Caco-2 (cell line): Measurements from ENCODE around the gene RRAS2. TPM values are rescaled to one million over a fixed set of nuclear protein-coding genes. Genes with fewer than 3 reads are reported as not detected.

Source experiments
- BruUV-seq: library from RNA; stranded (reverse); fragments of 400-500 nt; replicated peaks from 2 replicates; lab custom pipeline; 2021; lab: Mats Ljungman, UMichigan
- CTCF ChIA-PET: fragments of 300-600 bp; sonication (Branson Sonifier 250); formaldehyde crosslinking; loops from one replicate; lab custom pipeline; 2022; ENCODE audit warnings: antibody characterized with exemption; lab: Charles Lee
- POLR2A ChIA-PET: fragments of 300-600 bp; sonication (Branson Sonifier 250); formaldehyde crosslinking; loops from one replicate; lab custom pipeline; 2022; ENCODE audit warnings: antibody characterized with exemption; lab: Charles Lee
- DNase-seq, 2 experiments: peaks; one replicate each; pipeline versions ENCODE4 v3.0.0 to v3.0.0-alpha.2; 2020 to 2022
- H3K27me3 ChIP-seq: replicated peaks from 2 replicates; pipeline ENCODE4 v1.6.0; 2011; ENCODE audit warnings: low read length; ENCODE audit not compliant: control insufficient read depth, insufficient read depth
- H3K36me3 ChIP-seq: 2 replicates; pipeline ENCODE4 v1.5.1; 2011; ENCODE audit warnings: low read length; ENCODE audit not compliant: control insufficient read depth, insufficient read depth
- H3K4me1 ChIP-seq: fragments of 250-450 bp; sonication (Bioruptor Pico); 2 replicates; pipeline ENCODE4 v1.5.1; 2020; ENCODE audit warnings: mild to moderate bottlenecking
- H3K4me3 ChIP-seq: 2 replicates; pipeline ENCODE4 v1.5.1; 2011; ENCODE audit warnings: low read depth, mild to moderate bottlenecking, control low read depth, low read length
- H3K9me3 ChIP-seq: fragments of 250-450 bp; sonication (Bioruptor Pico); 2 replicates; pipeline ENCODE4 v1.5.1; 2020; ENCODE audit warnings: mild to moderate bottlenecking, moderate library complexity
- H3K27ac Mint-ChIP-seq: one replicate; pipeline ENCODE4 v1.8.0; 2022; ENCODE audit warnings: mixed read lengths; ENCODE audit not compliant: unreplicated experiment
- H3K27me3 Mint-ChIP-seq: one replicate; pipeline ENCODE4 v1.8.0; 2022; ENCODE audit warnings: mixed read lengths; ENCODE audit not compliant: insufficient read depth, unreplicated experiment
- H3K36me3 Mint-ChIP-seq: one replicate; pipeline ENCODE4 v1.8.0; 2022; ENCODE audit warnings: mild to moderate bottlenecking, mixed read lengths; ENCODE audit not compliant: insufficient read depth, unreplicated experiment
- H3K4me1 Mint-ChIP-seq: one replicate; pipeline ENCODE4 v1.8.0; 2022; ENCODE audit warnings: low read depth, mixed read lengths; ENCODE audit not compliant: unreplicated experiment
- H3K4me3 Mint-ChIP-seq: one replicate; pipeline ENCODE4 v1.8.0; 2022; ENCODE audit warnings: mild to moderate bottlenecking, moderate library complexity, mixed read lengths; ENCODE audit not compliant: unreplicated experiment
- H3K9me3 Mint-ChIP-seq: one replicate; pipeline ENCODE4 v1.8.0; 2022; ENCODE audit warnings: mixed read lengths; ENCODE audit not compliant: unreplicated experiment
- intact Hi-C: fragments of 100-400 bp; cut with micrococcal nuclease; formaldehyde crosslinking; loops from one replicate; pipeline ENCODE4 v1.10.0; 2022; ENCODE audit not compliant: unreplicated experiment
- total RNA-seq: library from RNA; stranded (reverse); gene quantifications from 2 replicates; pipeline ENCODE4 v1.2.3, GENCODE V29; 2022
- TF ChIP-seq, protein P1 (sequence below), 2 experiments: fragments of 200-600 bp in 1 of 2; IDR thresholded peaks; 1 replicate in 1 of 2; 2 replicates in 1 of 2; pipeline versions ENCODE4 v1.5.1 to v1.8.0; 2011 to 2022; ENCODE audit warnings: antibody characterized with exemption in 1 of 2, control low read depth in 1 of 2, inconsistent platforms in 1 of 2, low read depth in 1 of 2, low read length in 1 of 2, mild to moderate bottlenecking in 1 of 2, moderate library complexity in 1 of 2; ENCODE audit not compliant: insufficient read depth in 1 of 2, severe bottlenecking in 1 of 2, unreplicated experiment in 1 of 2

The RRAS2 gene
- total RNA-seq, 1 experiment from 2014 or later: 94.7 TPM

DNA sequence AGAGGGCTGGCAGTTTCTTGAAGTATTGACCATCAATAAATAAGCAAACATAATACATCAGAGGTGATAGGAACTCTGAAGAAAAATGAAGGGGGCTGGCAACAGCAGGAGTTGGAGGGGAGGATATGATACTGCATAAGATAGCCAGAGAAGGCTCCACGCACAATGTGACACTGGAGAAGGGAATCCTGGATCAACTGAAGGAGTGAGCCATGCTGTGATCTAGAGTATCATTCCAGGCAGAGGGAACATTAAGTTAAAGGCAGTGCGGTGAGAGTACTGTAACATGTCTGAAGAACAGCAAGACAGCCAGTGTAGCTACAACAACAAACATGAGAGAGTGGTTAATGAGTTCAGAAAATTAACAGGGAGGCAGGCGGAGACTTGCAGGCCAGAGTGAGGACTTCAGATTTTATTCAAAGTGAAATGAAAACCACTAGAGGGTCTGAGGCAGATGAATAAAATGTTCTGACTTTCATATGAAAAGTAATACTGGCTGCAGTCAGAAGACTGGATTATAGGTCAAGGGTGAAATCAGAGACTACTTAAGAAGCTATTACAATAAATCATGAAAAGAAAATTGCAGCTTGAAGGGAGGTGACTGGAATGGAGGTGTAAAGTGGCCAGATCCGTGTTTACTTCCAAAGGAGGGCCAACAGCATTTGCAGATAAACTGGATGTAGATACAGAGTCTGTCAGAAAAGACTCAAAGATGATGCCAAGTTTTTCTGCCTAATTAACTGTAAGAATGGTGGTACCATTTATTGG is 49.4 kb downstream of the RRAS2 start:
- ChIA-PET CTCF (interaction anchor here (1.6 kb wide), 1 partner anchor 109 kb away, joined by 9 read pairs; no protein-coding TSS in a partner anchor), POLR2A (no interaction called here)
- Histone ChIP-seq H3K36me3 (no peaks in the 10 kb centered on the region), H3K4me3 (no peak overlapping the region), H3K27me3 (no peaks in the 10 kb centered on the region), H3K4me1 (peaks cover 36% of the 10 kb centered on the region), H3K9me3 (no peaks in the 10 kb centered on the region)
- TF ChIP-seq, protein P1, sequence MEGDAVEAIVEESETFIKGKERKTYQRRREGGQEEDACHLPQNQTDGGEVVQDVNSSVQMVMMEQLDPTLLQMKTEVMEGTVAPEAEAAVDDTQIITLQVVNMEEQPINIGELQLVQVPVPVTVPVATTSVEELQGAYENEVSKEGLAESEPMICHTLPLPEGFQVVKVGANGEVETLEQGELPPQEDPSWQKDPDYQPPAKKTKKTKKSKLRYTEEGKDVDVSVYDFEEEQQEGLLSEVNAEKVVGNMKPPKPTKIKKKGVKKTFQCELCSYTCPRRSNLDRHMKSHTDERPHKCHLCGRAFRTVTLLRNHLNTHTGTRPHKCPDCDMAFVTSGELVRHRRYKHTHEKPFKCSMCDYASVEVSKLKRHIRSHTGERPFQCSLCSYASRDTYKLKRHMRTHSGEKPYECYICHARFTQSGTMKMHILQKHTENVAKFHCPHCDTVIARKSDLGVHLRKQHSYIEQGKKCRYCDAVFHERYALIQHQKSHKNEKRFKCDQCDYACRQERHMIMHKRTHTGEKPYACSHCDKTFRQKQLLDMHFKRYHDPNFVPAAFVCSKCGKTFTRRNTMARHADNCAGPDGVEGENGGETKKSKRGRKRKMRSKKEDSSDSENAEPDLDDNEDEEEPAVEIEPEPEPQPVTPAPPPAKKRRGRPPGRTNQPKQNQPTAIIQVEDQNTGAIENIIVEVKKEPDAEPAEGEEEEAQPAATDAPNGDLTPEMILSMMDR (IDR thresholded peaks at IDR 0.05; ENCODE audit: insufficient read depth in 1 of 2, low read depth in 1 of 2, low read length in 1 of 2, severe bottlenecking in 1 of 2, unreplicated experiment in 1 of 2): no peak
- Mint-ChIP-seq H3K4me1 (peaks cover 6% of the 10 kb centered on the region), H3K27ac (no peak overlapping the region), H3K9me3 (no peaks in the 10 kb centered on the region), H3K36me3 (no peaks in the 10 kb centered on the region), H3K4me3 (no peak overlapping the region), H3K27me3 (no peaks in the 10 kb centered on the region)
- no peak for DNase-seq
- no TSS peak for BruUV-seq
- intact Hi-C loops: loop anchor here (5.0 kb wide), 1 partner anchor 63 kb away; no protein-coding TSS in a partner anchor

DNA sequence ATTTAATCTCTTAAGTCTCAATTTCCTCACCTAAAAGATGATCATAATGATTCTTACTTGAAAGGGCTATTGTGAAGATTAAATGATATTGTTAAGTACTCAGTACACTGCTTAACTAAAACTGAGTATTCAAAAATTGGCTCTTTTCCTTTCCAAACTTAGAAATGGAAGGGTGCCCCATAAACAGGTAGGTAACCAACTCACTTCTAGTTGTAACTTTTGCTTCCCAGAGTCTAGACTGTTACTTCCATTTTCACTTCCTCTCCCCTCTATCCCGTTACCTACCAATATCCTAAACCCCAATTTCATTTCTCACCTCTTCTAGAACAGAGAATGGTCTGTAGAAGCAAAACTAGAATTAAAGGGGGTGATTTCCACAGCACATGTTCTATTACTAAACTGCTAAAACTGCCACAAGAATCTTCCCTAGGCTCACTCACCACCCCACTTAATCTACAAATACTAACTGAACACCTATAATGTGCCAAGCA is 50.0 kb downstream of the RRAS2 start:
- DNase-seq: no peak
- peaks cover 2% of the 10 kb centered on the region for H3K36me3 Mint-ChIP-seq
- ChIA-PET POLR2A (interaction anchor here (1.1 kb wide), 1 partner anchor 49 kb away, joined by 7 read pairs; no protein-coding TSS in a partner anchor), CTCF (interaction anchor here (0.8 to 1.6 kb wide), 6 partner anchors 10 to 110 kb away, joined by 3 to 9 read pairs (median 4); no protein-coding TSS in a partner anchor)
- H3K27ac Mint-ChIP-seq: no peak overlapping the region
- Histone ChIP-seq H3K4me1 (peaks cover 36% of the 10 kb centered on the region), H3K9me3 (no peaks in the 10 kb centered on the region), H3K27me3 (no peaks in the 10 kb centered on the region), H3K36me3 (no peaks in the 10 kb centered on the region), H3K4me3 (no peak overlapping the region)
- H3K4me1 Mint-ChIP-seq: peaks cover 6% of the 10 kb centered on the region
- intact Hi-C loops: loop anchor here (1.0 to 5.0 kb wide), 2 partner anchors 49 to 63 kb away; no protein-coding TSS in a partner anchor
- TF ChIP-seq, protein P1 (IDR thresholded peaks at IDR 0.05; ENCODE audit: insufficient read depth in 1 of 2, low read depth in 1 of 2, low read length in 1 of 2, severe bottlenecking in 1 of 2, unreplicated experiment in 1 of 2): no peak
- no peaks in the 10 kb centered on the region for H3K9me3 Mint-ChIP-seq
- no TSS peak for BruUV-seq
- H3K4me3 Mint-ChIP-seq: no peak overlapping the region
- H3K27me3 Mint-ChIP-seq: no peaks in the 10 kb centered on the region

DNA sequence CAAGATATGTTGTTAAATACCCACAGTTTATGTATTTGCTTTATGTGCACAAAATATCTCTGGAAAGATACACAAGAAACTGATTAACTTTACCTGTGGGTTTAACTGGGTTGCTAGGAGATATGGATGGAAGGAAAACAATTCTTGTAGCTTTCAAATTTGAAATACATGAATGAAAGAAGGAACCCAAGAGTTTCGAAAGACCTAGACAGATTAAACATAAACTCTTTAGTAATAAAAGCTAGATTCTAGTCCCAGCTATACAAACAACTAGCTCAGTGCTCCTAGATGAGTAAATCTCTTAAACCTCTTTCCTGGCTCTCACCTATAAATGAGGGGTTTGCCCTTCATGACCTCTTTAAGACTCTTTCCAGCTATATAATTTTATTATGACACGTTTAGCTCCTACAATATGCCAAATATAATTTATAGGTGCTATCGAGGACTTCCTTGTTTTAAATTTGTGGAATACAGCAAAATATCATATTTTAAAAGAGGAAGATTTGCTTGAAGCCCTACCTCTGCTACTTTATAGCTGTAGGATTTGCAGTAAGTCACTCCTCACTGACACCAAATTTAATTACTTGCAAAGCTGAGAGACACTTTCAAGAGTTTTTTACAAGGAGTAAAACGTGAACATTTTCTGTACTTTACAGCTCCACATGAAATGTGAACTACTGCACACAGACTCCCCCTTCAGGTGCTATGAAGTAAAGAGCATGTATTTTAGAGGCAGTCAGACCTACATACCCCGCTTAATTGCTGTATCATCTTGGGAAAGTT is 50.7 kb downstream of the RRAS2 start:
- Mint-ChIP-seq H3K27me3 (no peaks in the 10 kb centered on the region), H3K4me3 (no peak overlapping the region), H3K4me1 (peaks cover 2% of the 10 kb centered on the region), H3K36me3 (peaks cover 6% of the 10 kb centered on the region), H3K27ac (no peak overlapping the region), H3K9me3 (no peaks in the 10 kb centered on the region)
- Histone ChIP-seq H3K9me3 (no peaks in the 10 kb centered on the region), H3K27me3 (no peaks in the 10 kb centered on the region), H3K4me1 (peaks cover 36% of the 10 kb centered on the region), H3K36me3 (no peaks in the 10 kb centered on the region), H3K4me3 (no peak overlapping the region)
- TF ChIP-seq, protein P1 (IDR thresholded peaks at IDR 0.05; ENCODE audit: insufficient read depth in 1 of 2, low read depth in 1 of 2, low read length in 1 of 2, severe bottlenecking in 1 of 2, unreplicated experiment in 1 of 2): peak; percentile 39 to 75
- CTCF ChIA-PET: interaction anchor here (0.6 to 1.6 kb wide), 11 partner anchors 8 to 147 kb away, joined by 3 to 18 read pairs (median 4); no protein-coding TSS in a partner anchor
- POLR2A ChIA-PET: interaction anchor here (1.1 kb wide), 1 partner anchor 50 kb away, joined by 7 read pairs; no protein-coding TSS in a partner anchor
- no TSS peak for BruUV-seq
- DNase-seq: peak in 1 of 2 experiments; percentile 40
- intact Hi-C loops: loop anchor here (1.0 to 5.0 kb wide), 2 partner anchors 50 to 64 kb away; no protein-coding TSS in a partner anchor
